DND-41 (cell line): ENCODE data around the gene KCNQ5.

ENCODE experiments used
- CTCF ChIP-seq: IDR thresholded peaks from 2 replicates; pipeline ENCODE4 v1.5.1; 2012; ENCODE audit warnings: borderline replicate concordance, low read length, moderate library complexity, mild to moderate bottlenecking; ENCODE audit not compliant: poor library complexity, severe bottlenecking; ENCODE audit errors: extremely low read depth
- EZH2 ChIP-seq: IDR thresholded peaks from 3 replicates; pipeline ENCODE4 v1.6.1; 2012; ENCODE audit warnings: borderline replicate concordance, low read depth, mild to moderate bottlenecking, moderate library complexity, low read length, inconsistent platforms; ENCODE audit not compliant: severe bottlenecking

- TF ChIP-seq CTCF (no peak), EZH2 (no peak)
Measured at GRCh38 chr6:72635636-72636035, 13.8 kb downstream of the KCNQ5 start.
